Endothelial cell of umbilical vein (primary cell): ENCODE results near the gene SH3GL3.

ENCODE experiments used
- EZH2 ChIP-seq: IDR thresholded peaks from 2 replicates; pipeline ENCODE4 v1.6.1; 2012; ENCODE audit warnings: borderline replicate concordance, low read depth, mild to moderate bottlenecking, moderate library complexity, low read length, inconsistent platforms; ENCODE audit not compliant: severe bottlenecking
- GATA2 ChIP-seq: IDR thresholded peaks from 2 replicates; pipeline ENCODE4 v1.7.0; 2011; ENCODE audit warnings: low read depth, mild to moderate bottlenecking, moderate library complexity, mixed read lengths, low read length; ENCODE audit not compliant: insufficient read length, insufficient read depth
- MAX ChIP-seq: IDR thresholded peaks from 2 replicates; pipeline ENCODE4 v1.6.1; 2011; ENCODE audit not compliant: insufficient read depth, insufficient read length
- MYC ChIP-seq: IDR thresholded peaks from one replicate; pipeline ENCODE4 v1.6.1; 2011; ENCODE audit warnings: mild to moderate bottlenecking, low read depth, low read length
- POLR2A ChIP-seq: IDR thresholded peaks from 2 replicates; pipeline ENCODE4 v1.6.1; 2012; ENCODE audit warnings: low read depth, mild to moderate bottlenecking, control low read depth, low read length
- POLR2AphosphoS5 ChIP-seq: IDR thresholded peaks from 2 replicates; pipeline ENCODE4 v1.6.1; 2012; ENCODE audit warnings: low read depth, mild to moderate bottlenecking, control low read depth, low read length, moderate library complexity; ENCODE audit not compliant: insufficient read depth
- TF ChIP-seq, protein P1 (sequence below), 2 donors: IDR thresholded peaks; 1 replicate in 1 of 2; 2 replicates in 1 of 2; pipeline ENCODE4 v1.5.1; 2011; ENCODE audit warnings: low read length in 2 of 2, mild to moderate bottlenecking in 2 of 2, moderate library complexity in 2 of 2, control low read depth in 1 of 2, inconsistent platforms in 1 of 2, low read depth in 1 of 2; ENCODE audit not compliant: insufficient read depth in 1 of 2; ENCODE audit errors: extremely low read depth in 1 of 2

DNA sequence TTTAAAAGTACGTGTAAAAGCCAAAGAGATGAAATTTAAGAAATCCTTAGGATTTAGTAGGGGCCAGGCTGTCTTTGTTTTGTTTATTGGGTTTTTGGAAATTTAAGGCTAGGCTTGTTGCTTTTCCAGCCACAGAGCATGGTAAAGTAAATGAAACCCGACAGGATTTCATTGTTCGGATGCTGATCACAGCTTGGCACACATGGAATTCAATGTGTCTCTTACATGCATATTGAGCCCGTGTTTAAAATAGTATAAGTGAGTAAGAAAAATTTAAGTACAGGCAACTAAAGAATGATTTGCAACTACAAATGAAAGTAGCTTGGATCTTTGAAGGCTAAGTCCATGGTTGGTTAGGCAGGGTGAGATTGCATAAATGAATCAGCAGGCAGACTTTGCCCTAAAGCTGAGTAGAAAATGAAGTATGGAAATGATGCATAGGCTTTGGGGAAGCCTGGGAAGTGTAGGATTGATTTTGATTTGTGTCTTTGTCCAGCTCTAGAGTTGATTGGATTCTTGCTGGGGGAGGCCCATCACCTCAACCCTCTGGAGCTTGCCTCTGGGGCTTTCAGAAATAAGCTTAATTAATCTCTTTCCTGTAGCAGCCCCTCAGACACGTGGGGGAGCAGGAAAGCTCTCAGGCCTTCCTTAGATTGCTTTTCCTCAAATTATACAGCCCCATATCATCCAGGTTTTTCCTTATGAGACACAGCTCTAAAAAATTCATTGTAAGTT lies 138.6 kb downstream of the SH3GL3 start:
- TF ChIP-seq GATA2, result no peak
- TF ChIP-seq, protein P1, sequence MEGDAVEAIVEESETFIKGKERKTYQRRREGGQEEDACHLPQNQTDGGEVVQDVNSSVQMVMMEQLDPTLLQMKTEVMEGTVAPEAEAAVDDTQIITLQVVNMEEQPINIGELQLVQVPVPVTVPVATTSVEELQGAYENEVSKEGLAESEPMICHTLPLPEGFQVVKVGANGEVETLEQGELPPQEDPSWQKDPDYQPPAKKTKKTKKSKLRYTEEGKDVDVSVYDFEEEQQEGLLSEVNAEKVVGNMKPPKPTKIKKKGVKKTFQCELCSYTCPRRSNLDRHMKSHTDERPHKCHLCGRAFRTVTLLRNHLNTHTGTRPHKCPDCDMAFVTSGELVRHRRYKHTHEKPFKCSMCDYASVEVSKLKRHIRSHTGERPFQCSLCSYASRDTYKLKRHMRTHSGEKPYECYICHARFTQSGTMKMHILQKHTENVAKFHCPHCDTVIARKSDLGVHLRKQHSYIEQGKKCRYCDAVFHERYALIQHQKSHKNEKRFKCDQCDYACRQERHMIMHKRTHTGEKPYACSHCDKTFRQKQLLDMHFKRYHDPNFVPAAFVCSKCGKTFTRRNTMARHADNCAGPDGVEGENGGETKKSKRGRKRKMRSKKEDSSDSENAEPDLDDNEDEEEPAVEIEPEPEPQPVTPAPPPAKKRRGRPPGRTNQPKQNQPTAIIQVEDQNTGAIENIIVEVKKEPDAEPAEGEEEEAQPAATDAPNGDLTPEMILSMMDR (IDR thresholded peaks at IDR 0.05; ENCODE audit: extremely low read depth in 1 of 2, insufficient read depth in 1 of 2, low read depth in 1 of 2, low read length in 2 of 2), result no peak
- no peak for TF ChIP-seq EZH2
- TF ChIP-seq POLR2AphosphoS5, result no peak
- TF ChIP-seq POLR2A, result no peak
- no peak for TF ChIP-seq MYC
- no peak for TF ChIP-seq MAX
